Measurements from ENCODE around the gene AKIRIN2.
"Not testable (repeated sequence)": the region's sequence is repeated elsewhere in the genome, so short reads cannot be mapped to it uniquely, and the experiment has no call there.

The AKIRIN2 gene

DNA sequence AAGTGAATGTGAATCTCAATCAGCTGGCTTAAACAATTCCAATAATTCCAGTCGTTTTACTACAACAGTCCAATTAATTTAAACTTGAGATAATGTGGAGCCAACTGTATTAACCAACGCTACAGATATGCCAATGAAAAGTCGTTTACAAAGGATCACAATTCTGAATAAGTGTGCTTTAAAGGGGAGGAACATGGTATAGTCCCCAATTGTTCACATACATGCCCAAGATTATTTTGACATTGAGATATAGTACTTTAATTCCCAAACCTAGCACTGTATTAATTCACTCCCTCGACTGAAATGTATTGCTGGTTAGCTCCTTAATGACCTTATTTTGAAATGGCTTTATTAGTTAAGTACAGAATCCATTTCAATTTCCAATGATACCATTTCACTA is 2.5 kb downstream of the AKIRIN2 start:
- Histone ChIP-seq H3K9me3 (ENCODE audit: insufficient read depth, low read depth, low read length) (no peaks in the 10 kb centered on the region), H3K4me1 (ENCODE audit: insufficient read depth, low read length) (peaks cover 21% of the 10 kb centered on the region), H3K4me3 (ENCODE audit: low read length) (peak overlapping the region; percentile 99), H3K36me3 (ENCODE audit: insufficient read depth, low read depth, low read length) (peaks cover 3% of the 10 kb centered on the region; the same call in 1 of the 2 replicates), H3K27me3 (ENCODE audit: insufficient read depth, low read length) (no peaks in the 10 kb centered on the region), H3K27ac (ENCODE audit: low read length) (no peak overlapping the region), H3K9ac (ENCODE audit: low read depth, low read length) (peak overlapping the region; percentile 94; the same call in 1 of the 2 replicates)

GRCh38 chr6:87698547-87699006 is 3.5 kb downstream of the AKIRIN2 start:
- Histone ChIP-seq H3K9ac (ENCODE audit: low read depth, low read length) (peak overlapping the region; percentile 10; the same call in 1 of the 2 replicates), H3K4me3 (ENCODE audit: low read length) (peak overlapping the region; percentile 99), H3K4me1 (ENCODE audit: insufficient read depth, low read length) (peaks cover 21% of the 10 kb centered on the region), H3K36me3 (ENCODE audit: insufficient read depth, low read depth, low read length) (peaks cover 3% of the 10 kb centered on the region; the same call in 1 of the 2 replicates), H3K9me3 (ENCODE audit: insufficient read depth, low read depth, low read length) (no peaks in the 10 kb centered on the region), H3K27ac (ENCODE audit: low read length) (no peak overlapping the region), H3K27me3 (ENCODE audit: insufficient read depth, low read length) (no peaks in the 10 kb centered on the region)

DNA sequence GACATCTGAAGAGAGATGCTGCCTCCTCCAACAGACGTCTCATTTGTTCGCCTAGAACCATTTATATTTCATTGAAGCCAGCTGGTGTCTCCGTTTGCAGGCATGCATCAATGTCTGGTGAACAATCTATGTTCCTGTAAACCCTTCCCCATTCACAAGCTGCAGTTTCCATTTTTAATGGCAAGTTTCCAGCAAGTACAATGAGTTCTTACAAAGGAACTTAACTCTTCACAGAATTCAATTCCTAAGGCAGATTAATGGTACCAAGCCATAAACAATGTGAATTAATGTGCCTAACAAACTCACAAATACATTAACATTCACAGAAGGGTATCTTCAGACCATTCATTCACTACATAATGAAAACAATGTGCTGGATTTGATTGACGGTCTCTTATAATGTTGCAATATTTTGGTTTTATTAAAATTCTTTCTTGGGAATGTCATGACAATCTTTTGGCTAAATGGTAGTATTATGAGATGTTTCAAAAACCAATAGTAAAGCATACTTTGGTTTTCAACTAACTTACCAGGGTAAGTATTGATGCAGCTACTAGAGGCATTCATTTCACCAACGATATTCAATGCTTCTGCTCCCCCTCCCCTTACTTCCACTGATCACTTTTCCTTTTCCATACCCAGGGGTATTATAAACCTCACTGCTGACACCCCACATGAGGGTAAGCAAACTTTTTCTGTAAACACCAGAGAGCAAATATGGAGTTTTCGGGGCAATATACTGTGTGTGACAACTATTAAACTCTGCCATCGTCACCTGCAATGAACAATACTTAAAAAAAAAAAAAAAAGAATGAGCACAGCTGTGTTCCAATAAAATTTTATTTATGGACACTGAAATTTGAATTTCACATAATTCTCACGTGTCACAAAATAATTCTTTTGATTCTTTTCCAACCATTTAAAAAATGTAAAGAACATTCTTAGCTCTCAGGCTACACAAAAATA is 4.2 kb downstream of the AKIRIN2 start:
- Histone ChIP-seq H3K27me3 (ENCODE audit: insufficient read depth, low read length) (no peaks in the 10 kb centered on the region), H3K4me1 (ENCODE audit: insufficient read depth, low read length) (peaks cover 21% of the 10 kb centered on the region), H3K9ac (ENCODE audit: low read depth, low read length) (peak overlapping the region; percentile 10; the same call in 1 of the 2 replicates), H3K36me3 (ENCODE audit: insufficient read depth, low read depth, low read length) (peaks cover 3% of the 10 kb centered on the region; the same call in 1 of the 2 replicates), H3K4me3 (ENCODE audit: low read length) (peak overlapping the region; percentile 99), H3K27ac (ENCODE audit: low read length) (peak overlapping the region; percentile 28), H3K9me3 (ENCODE audit: insufficient read depth, low read depth, low read length) (no peaks in the 10 kb centered on the region)

DNA sequence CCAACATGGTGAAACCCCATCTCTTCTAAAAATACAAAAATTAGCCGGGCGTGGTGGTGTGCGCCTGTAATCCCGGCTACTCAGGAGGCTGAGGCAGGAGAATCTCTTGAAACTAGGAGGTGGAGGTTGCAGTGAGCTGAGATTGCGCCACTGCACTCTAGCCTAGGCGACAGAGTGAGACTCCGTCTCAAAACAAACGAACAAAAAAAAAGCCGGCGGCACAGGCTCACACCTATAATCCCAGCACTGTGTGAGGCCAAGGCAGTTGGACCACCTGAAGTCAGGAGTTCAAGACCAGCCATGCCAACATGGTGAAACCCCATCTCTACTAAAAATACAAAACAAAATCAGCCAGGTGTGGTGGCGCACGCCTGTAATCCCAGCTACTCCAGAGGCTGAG is 5.2 kb downstream of the AKIRIN2 start:
- H3K27me3 ChIP-seq (ENCODE audit: insufficient read depth, low read length); H3K27ac ChIP-seq (ENCODE audit: low read length); H3K4me3 ChIP-seq (ENCODE audit: low read length): not testable (repeated sequence)

DNA sequence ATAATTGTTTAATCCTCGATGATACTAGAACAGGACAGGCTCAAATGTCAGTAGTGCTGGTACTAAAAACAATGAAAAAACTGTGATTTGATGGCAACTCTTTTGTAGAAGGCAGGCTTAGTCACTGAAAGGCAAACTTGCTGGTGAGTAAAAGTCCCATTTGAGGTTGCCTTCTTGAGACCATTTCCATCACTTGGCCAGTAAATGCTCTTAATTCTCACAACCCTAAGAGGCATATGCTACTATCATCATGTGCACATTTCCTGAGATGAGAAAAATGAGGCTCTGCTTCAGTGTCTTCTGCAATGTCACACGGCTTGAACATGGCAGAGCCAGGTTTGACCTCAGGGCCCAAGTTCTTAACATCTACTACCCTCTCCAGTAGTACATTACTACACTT is 9.9 kb downstream of the AKIRIN2 start:
- Histone ChIP-seq H3K27ac (ENCODE audit: low read length) (no peak overlapping the region), H3K4me3 (ENCODE audit: low read length) (no peak overlapping the region), H3K27me3 (ENCODE audit: insufficient read depth, low read length) (no peaks in the 10 kb centered on the region), H3K36me3 (ENCODE audit: insufficient read depth, low read depth, low read length) (peaks cover 6% of the 10 kb centered on the region; the same call in 1 of the 2 replicates), H3K9me3 (ENCODE audit: insufficient read depth, low read depth, low read length) (no peaks in the 10 kb centered on the region), H3K9ac (ENCODE audit: low read depth, low read length) (no peak overlapping the region), H3K4me1 (ENCODE audit: insufficient read depth, low read length) (peaks cover 15% of the 10 kb centered on the region)

More for the DNA sequence above, 5.2 kb downstream of the AKIRIN2 start:
- H3K36me3 ChIP-seq (ENCODE audit: insufficient read depth, low read depth, low read length); H3K9ac ChIP-seq (ENCODE audit: low read depth, low read length); H3K9me3 ChIP-seq (ENCODE audit: insufficient read depth, low read depth, low read length): not testable (repeated sequence)
- peaks cover 21% of the 10 kb centered on the region for H3K4me1 ChIP-seq (ENCODE audit: insufficient read depth, low read length)

DNA sequence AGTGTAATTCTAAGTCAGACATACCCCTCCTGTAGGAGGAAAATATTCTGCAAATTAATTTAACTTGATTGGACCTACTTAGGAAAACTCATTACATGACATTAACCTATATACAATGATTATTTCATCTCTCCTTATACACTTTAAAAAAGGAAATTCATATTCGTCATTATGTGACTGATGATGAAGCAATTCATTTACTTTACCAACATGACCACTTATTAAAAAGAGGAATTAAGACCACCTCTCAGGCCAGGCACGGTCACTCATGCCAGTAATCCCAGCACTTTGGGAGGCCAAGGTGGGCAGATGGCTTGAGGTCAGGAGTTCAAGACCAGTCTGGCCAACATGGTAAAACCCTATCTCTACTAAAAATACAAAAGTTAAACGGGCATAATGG is 11.6 kb downstream of the AKIRIN2 start:
- H3K36me3 ChIP-seq (ENCODE audit: insufficient read depth, low read depth, low read length) = peaks cover 6% of the 10 kb centered on the region
- no peaks in the 10 kb centered on the region for H3K9me3 ChIP-seq (ENCODE audit: insufficient read depth, low read depth, low read length)
- no peak overlapping the region for H3K9ac ChIP-seq (ENCODE audit: low read depth, low read length)
- peaks cover 10% of the 10 kb centered on the region for H3K4me1 ChIP-seq (ENCODE audit: insufficient read depth, low read length)
- no peaks in the 10 kb centered on the region for H3K27me3 ChIP-seq (ENCODE audit: insufficient read depth, low read length)
- no peak overlapping the region for H3K4me3 ChIP-seq (ENCODE audit: low read length)
- no peak overlapping the region for H3K27ac ChIP-seq (ENCODE audit: low read length)

GRCh38 chr6:87687893-87688292 is 14.1 kb downstream of the AKIRIN2 start:
- not testable (repeated sequence) for H3K4me3 ChIP-seq (ENCODE audit: low read length); H3K27ac ChIP-seq (ENCODE audit: low read length); H3K9me3 ChIP-seq (ENCODE audit: insufficient read depth, low read depth, low read length); H3K27me3 ChIP-seq (ENCODE audit: insufficient read depth, low read length); H3K36me3 ChIP-seq (ENCODE audit: insufficient read depth, low read depth, low read length); H3K9ac ChIP-seq (ENCODE audit: low read depth, low read length); H3K4me1 ChIP-seq (ENCODE audit: insufficient read depth, low read length)

DNA sequence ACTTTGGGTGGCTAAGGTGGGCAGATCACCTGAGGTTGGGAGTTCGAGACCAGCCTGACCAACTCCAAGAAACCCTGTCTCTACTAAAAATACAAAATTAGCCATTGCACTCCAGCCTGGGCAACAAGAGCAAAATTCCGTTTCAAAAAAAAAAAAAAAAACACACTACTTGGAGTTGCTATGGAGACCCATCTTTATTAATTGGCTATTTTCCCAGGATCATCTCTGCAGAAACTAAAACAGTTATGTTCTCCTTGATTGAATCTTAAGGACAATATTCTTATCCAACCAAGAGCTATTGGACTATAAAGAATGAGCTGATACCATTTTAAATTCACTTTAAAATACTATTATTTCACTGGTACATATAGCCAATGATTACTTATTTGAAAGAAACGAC is 14.7 kb downstream of the AKIRIN2 start:
- Histone ChIP-seq H3K9me3 (ENCODE audit: insufficient read depth, low read depth, low read length) (no peaks in the 10 kb centered on the region), H3K27me3 (ENCODE audit: insufficient read depth, low read length) (no peaks in the 10 kb centered on the region), H3K4me1 (ENCODE audit: insufficient read depth, low read length) (peaks cover 4% of the 10 kb centered on the region), H3K4me3 (ENCODE audit: low read length) (no peak overlapping the region), H3K27ac (ENCODE audit: low read length) (no peak overlapping the region), H3K9ac (ENCODE audit: low read depth, low read length) (no peak overlapping the region), H3K36me3 (ENCODE audit: insufficient read depth, low read depth, low read length) (peaks cover 6% of the 10 kb centered on the region)

DNA sequence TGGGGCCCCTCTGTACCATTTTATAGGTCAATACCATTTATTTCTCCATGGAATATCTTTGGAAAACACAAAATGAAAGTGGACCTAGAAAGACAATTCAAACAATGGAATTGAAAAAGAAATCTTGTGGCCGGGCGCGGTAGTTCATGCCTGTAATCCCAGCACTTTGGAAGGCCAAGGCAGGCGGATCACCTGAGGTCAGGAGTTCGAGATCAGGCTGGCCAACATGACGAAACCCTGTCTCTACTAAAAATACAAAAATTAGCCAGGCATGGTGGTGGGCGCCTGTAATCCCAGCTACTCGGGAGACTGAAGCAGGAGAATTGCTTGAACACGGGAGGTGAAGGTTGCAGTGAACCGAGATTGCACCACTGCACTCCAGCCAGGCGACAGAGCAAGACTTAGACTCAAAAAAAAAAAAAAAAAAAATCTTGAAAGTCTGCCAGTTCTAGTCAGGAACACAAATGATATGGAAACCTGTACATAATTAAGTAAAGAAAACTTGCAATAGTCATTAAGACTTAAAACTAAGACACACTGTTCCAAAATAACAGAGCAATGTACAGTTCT is 15.3 kb downstream of the AKIRIN2 start:
- H3K4me1 ChIP-seq (ENCODE audit: insufficient read depth, low read length); H3K9ac ChIP-seq (ENCODE audit: low read depth, low read length); H3K27me3 ChIP-seq (ENCODE audit: insufficient read depth, low read length); H3K9me3 ChIP-seq (ENCODE audit: insufficient read depth, low read depth, low read length); H3K4me3 ChIP-seq (ENCODE audit: low read length); H3K27ac ChIP-seq (ENCODE audit: low read length); H3K36me3 ChIP-seq (ENCODE audit: insufficient read depth, low read depth, low read length): not testable (repeated sequence)

GRCh38 chr6:87684895-87685654 is 17.0 kb downstream of the AKIRIN2 start:
- Histone ChIP-seq H3K9me3 (ENCODE audit: insufficient read depth, low read depth, low read length) (no peaks in the 10 kb centered on the region), H3K27me3 (ENCODE audit: insufficient read depth, low read length) (no peaks in the 10 kb centered on the region), H3K27ac (ENCODE audit: low read length) (peak overlapping the region; percentile 6), H3K9ac (ENCODE audit: low read depth, low read length) (no peak overlapping the region), H3K4me1 (ENCODE audit: insufficient read depth, low read length) (peaks cover 4% of the 10 kb centered on the region; the same call in 1 of the 2 replicates), H3K4me3 (ENCODE audit: low read length) (no peak overlapping the region), H3K36me3 (ENCODE audit: insufficient read depth, low read depth, low read length) (peaks cover 16% of the 10 kb centered on the region)

- H3K9ac ChIP-seq (ENCODE audit: low read depth, low read length) = no peak overlapping the region
- H3K36me3 ChIP-seq (ENCODE audit: insufficient read depth, low read depth, low read length) = peaks cover 28% of the 10 kb centered on the region
- no peak overlapping the region for H3K27ac ChIP-seq (ENCODE audit: low read length)
- no peaks in the 10 kb centered on the region for H3K27me3 ChIP-seq (ENCODE audit: insufficient read depth, low read length)
- H3K9me3 ChIP-seq (ENCODE audit: insufficient read depth, low read depth, low read length) = no peaks in the 10 kb centered on the region
- no peaks in the 10 kb centered on the region for H3K4me1 ChIP-seq (ENCODE audit: insufficient read depth, low read length)
- H3K4me3 ChIP-seq (ENCODE audit: low read length) = no peak overlapping the region
Observed at GRCh38 chr6:87683890-87684289, 18.1 kb downstream of the AKIRIN2 start.
